Natural killer cell (primary cell): ENCODE data around the gene SLC5A2. TPM values are rescaled to one million over a fixed set of nuclear protein-coding genes. Genes with fewer than 3 reads are reported as not detected.
"Not testable (repeated sequence)": the region's sequence is repeated elsewhere in the genome, so short reads cannot be mapped to it uniquely, and the experiment has no call there.

Source experiments
- ATAC-seq, 3 donors: fragments of 150-1000 bp in 2 of 3; fragments of 200-7000 bp in 1 of 3; cut with Tn5 transposase; 1 replicate in 1 of 3; 2 replicates in 2 of 3; pipeline ENCODE4 v1.10.0; 2021; ENCODE audit warnings: mild to moderate bottlenecking in 2 of 3, moderate library complexity in 2 of 3
- DNase-seq, 2 donors: peaks; one replicate each; pipeline versions ENCODE4 v3.0.0 to v3.0.0-alpha.2; 2013 to 2021; ENCODE audit warnings: mixed read lengths in 1 of 2
- H3K27ac ChIP-seq: one replicate; pipeline ENCODE4 v1.5.1; 2013; ENCODE audit warnings: mild to moderate bottlenecking, low read length
- H3K27me3 ChIP-seq: one replicate; pipeline ENCODE4 v1.6.1; 2013; ENCODE audit warnings: low read length; ENCODE audit not compliant: control insufficient read depth, insufficient read depth
- H3K36me3 ChIP-seq: one replicate; pipeline ENCODE4 v1.6.1; 2013; ENCODE audit warnings: low read length; ENCODE audit not compliant: control insufficient read depth, insufficient read depth
- H3K4me1 ChIP-seq: one replicate; pipeline ENCODE4 v1.6.1; 2013; ENCODE audit warnings: low read length; ENCODE audit not compliant: control insufficient read depth, insufficient read depth
- H3K4me3 ChIP-seq: one replicate; pipeline ENCODE4 v1.5.1; 2013; ENCODE audit warnings: low read length
- H3K9me3 ChIP-seq: one replicate; pipeline ENCODE4 v1.6.1; 2013; ENCODE audit warnings: low read length; ENCODE audit not compliant: control insufficient read depth, insufficient read depth
- H3K27ac Mint-ChIP-seq, 2 donors: one replicate each; pipeline ENCODE4 v1.8.0; 2022; ENCODE audit warnings: mild to moderate bottlenecking in 2 of 2, mixed read lengths in 2 of 2, moderate library complexity in 1 of 2
- H3K27me3 Mint-ChIP-seq, 2 donors: one replicate each; pipeline ENCODE4 v1.8.0; 2022; ENCODE audit warnings: low read depth in 2 of 2, mixed read lengths in 2 of 2
- H3K36me3 Mint-ChIP-seq: one replicate; pipeline ENCODE4 v1.8.0; 2022; ENCODE audit warnings: mixed read lengths
- H3K4me1 Mint-ChIP-seq, 2 donors: one replicate each; pipeline ENCODE4 v1.8.0; 2022; ENCODE audit warnings: mixed read lengths in 2 of 2
- H3K4me3 Mint-ChIP-seq: one replicate; pipeline ENCODE4 v1.8.0; 2022; ENCODE audit warnings: mild to moderate bottlenecking, moderate library complexity, mixed read lengths
- H3K9me3 Mint-ChIP-seq, 2 donors: one replicate each; pipeline ENCODE4 v1.8.0; 2022; ENCODE audit warnings: mixed read lengths in 2 of 2
- WGBS: methylation state at CpG from one replicate; pipeline ENCODE4 v1.1.7; 2013; ENCODE audit warnings: missing lambda C conversion rate; ENCODE audit not compliant: insufficient coverage; 5-methylcytosine and 5-hydroxymethylcytosine counted together
- intact Hi-C: fragments of 100-400 bp; cut with micrococcal nuclease; formaldehyde crosslinking; loops from one replicate; pipeline ENCODE4 v1.14.2; 2022
- total RNA-seq, 4 donors: library from RNA; stranded (reverse); fragments of 120-200 nt in 1 of 4; gene quantifications; one replicate each; pipeline versions ENCODE4 v1.2.3 to v1.2.4, GENCODE V29; 2013 to 2022
- TF ChIP-seq, protein P1 (sequence below): fragments of 200-600 bp; IDR thresholded peaks from one replicate; pipeline ENCODE4 v1.8.0; 2022; ENCODE audit warnings: antibody characterized with exemption

The SLC5A2 gene
- total RNA-seq, 3 donors from 2014 or later (not counting 1 experiment from before 2014, with no cell fraction given): 0.20 to 0.96 TPM; not detected in 1

DNA sequence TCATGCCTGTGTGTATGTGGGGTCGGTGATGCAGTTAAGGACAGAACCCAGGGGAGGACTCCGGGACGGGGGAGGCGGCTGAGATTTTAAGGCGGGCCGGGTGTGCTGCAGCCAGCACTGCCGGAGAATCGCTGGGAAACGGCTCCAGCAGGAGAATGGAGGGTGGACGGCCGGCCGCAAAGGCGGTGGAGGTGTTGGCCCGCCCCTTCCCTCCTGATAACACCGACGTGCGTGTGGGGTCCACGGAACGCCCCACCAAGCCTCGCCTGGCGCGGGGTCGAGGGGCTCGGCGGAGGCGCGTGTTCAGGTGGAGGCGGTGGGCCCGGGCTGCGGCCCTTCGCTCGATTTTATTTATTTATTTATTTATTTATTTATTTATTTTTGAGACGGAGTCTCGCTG, 41.0 kb upstream of the SLC5A2 start:
- Histone ChIP-seq H3K27me3 (no peaks in the 10 kb centered on the region), H3K9me3 (no peaks in the 10 kb centered on the region), H3K4me1 (peaks cover 10% of the 10 kb centered on the region), H3K36me3 (no peaks in the 10 kb centered on the region), H3K27ac (no peak overlapping the region), H3K4me3 (no peak overlapping the region)
- H3K9me3 Mint-ChIP-seq: no peaks in the 10 kb centered on the region
- H3K4me1 Mint-ChIP-seq: peaks cover 14 to 36% of the 10 kb centered on the region in 2 donors
- DNase-seq (no peak), ATAC-seq (no peak)
- H3K27ac Mint-ChIP-seq: peak overlapping the region in 1 of 2 donors; percentile 53
- no peaks in the 10 kb centered on the region for H3K27me3 Mint-ChIP-seq
- peak overlapping the region; percentile 89 for H3K4me3 Mint-ChIP-seq
- intact Hi-C loops: loop anchor here (2.0 to 5.0 kb wide), 5 partner anchors 55 to 457 kb away; partner anchors contain the start of genes HSD3B7 and PYCARD
- no peaks in the 10 kb centered on the region for H3K36me3 Mint-ChIP-seq
- TF ChIP-seq, protein P1, sequence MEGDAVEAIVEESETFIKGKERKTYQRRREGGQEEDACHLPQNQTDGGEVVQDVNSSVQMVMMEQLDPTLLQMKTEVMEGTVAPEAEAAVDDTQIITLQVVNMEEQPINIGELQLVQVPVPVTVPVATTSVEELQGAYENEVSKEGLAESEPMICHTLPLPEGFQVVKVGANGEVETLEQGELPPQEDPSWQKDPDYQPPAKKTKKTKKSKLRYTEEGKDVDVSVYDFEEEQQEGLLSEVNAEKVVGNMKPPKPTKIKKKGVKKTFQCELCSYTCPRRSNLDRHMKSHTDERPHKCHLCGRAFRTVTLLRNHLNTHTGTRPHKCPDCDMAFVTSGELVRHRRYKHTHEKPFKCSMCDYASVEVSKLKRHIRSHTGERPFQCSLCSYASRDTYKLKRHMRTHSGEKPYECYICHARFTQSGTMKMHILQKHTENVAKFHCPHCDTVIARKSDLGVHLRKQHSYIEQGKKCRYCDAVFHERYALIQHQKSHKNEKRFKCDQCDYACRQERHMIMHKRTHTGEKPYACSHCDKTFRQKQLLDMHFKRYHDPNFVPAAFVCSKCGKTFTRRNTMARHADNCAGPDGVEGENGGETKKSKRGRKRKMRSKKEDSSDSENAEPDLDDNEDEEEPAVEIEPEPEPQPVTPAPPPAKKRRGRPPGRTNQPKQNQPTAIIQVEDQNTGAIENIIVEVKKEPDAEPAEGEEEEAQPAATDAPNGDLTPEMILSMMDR: no peak
- WGBS: 80% methylated on average over 28 of the region's 34 CpGs

DNA sequence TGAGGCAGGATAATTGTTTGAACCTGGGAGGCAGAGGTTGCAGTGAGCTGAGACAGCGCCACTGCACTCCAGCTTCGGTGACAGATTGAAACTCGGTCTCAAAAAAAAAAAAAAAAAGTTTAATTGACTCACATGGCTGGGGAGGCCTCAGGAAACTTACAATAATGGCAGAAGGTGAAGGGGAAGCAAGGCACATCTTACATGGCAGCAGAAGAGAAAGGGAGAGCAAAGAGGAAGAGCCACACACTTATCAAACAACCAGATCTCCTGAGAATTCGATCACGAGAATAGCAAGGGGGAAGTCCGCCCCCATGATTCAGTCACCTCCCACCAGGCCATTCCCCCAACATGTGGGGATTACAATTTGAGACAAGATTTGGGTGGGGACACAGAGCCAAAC, 37.0 kb upstream of the SLC5A2 start:
- H3K27me3 Mint-ChIP-seq, intact Hi-C loops, H3K36me3 ChIP-seq, H3K4me1 ChIP-seq, H3K27ac ChIP-seq, H3K4me3 ChIP-seq, H3K9me3 ChIP-seq, H3K36me3 Mint-ChIP-seq, H3K27me3 ChIP-seq, H3K4me3 Mint-ChIP-seq, ATAC-seq, DNase-seq, H3K9me3 Mint-ChIP-seq, H3K27ac Mint-ChIP-seq: not testable (repeated sequence)
- WGBS: 97% methylated on average over 3 of the region's 6 CpGs
- peaks cover 3 to 21% of the 10 kb centered on the region in 2 donors for H3K4me1 Mint-ChIP-seq

DNA sequence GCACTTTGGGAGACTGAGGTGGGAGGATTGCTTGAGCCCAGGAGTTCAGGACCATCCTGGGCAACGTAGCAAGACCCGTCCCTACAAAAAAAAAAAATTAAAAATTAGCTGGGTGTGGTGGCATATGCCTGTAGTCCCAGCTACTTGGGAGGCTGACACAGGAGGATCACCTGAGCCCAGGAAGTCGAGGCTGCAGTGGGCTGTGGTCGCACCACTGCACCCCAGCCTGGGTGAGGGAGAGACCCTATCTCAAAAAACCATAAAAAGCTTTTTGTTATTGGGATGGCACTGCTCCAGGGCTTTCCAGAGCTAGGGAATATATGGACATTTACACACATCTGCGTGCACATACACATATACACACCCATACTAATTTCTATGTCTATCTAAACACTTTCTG, 31.7 kb upstream of the SLC5A2 start:
- Mint-ChIP-seq H3K36me3 (no peaks in the 10 kb centered on the region), H3K4me1 (peaks cover 28 to 34% of the 10 kb centered on the region in 2 donors), H3K27me3 (no peaks in the 10 kb centered on the region), H3K4me3 (no peak overlapping the region), H3K9me3 (no peaks in the 10 kb centered on the region), H3K27ac (peak overlapping the region in 1 of 2 donors; percentile 29)
- Histone ChIP-seq H3K27me3 (no peaks in the 10 kb centered on the region), H3K27ac (no peak overlapping the region), H3K9me3 (no peaks in the 10 kb centered on the region), H3K4me3 (no peak overlapping the region), H3K4me1 (peaks cover 28% of the 10 kb centered on the region), H3K36me3 (no peaks in the 10 kb centered on the region)
- intact Hi-C loops: loop anchor here (10.0 kb wide), 1 partner anchor 264 kb away; a partner anchor contains a TSS
- WGBS: 85% methylated on average over 5 of the region's 5 CpGs
- TF ChIP-seq, protein P1: no peak
- DNase-seq (no peak), ATAC-seq (no peak)

DNA sequence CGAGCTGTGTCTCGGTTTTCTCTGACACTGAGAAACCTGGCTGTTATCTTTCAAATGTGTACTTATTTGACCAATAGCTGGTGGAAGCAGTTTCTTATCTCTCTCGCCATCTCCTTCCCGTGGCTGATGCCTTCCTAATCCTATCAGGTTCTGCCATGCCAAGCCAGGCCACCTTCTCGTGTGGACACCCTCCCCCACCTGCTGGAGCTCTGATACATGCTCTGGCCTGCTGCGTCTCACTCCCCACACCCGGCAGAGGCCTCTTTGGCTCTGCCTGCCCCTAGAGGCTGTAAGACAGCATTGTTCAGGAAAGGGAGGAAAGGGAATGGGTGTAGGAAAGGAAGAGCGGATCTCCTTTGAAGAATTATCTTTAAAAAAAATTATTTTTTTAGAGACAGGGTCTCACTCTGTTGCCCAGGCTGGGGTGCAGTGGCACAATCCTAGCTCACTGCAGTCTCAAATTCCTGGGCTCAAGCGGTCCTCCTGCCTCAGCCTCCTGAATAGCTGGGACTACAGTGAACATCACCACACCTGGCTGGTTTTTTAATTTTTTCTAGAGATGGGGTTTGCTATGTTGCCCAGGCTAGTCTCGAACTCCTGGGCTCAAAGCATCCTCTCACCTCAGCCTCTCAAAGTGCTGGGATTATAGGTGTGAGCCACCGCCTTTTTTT, 31.1 kb upstream of the SLC5A2 start:
- intact Hi-C loops: loop anchor here (10.0 kb wide), 1 partner anchor 263 kb away; a partner anchor contains a TSS
- WGBS: 64% methylated on average over 9 of the region's 11 CpGs
- no peak overlapping the region for H3K4me3 Mint-ChIP-seq

More for the DNA sequence above, 31.1 kb upstream of the SLC5A2 start:
- H3K27me3 ChIP-seq: no peaks in the 10 kb centered on the region
- peaks cover 28 to 34% of the 10 kb centered on the region in 2 donors for H3K4me1 Mint-ChIP-seq
- TF ChIP-seq, protein P1: no peak
- peak overlapping the region in 1 of 2 donors; percentile 29 for H3K27ac Mint-ChIP-seq
- no peak overlapping the region for H3K27ac ChIP-seq
- H3K27me3 Mint-ChIP-seq: no peaks in the 10 kb centered on the region
- H3K36me3 ChIP-seq: peaks cover 2% of the 10 kb centered on the region
- H3K9me3 ChIP-seq: no peaks in the 10 kb centered on the region
- ATAC-seq (peak in 2 of 3 donors; percentile 36 to 57), DNase-seq (no peak)
- H3K9me3 Mint-ChIP-seq: no peaks in the 10 kb centered on the region
- no peaks in the 10 kb centered on the region for H3K36me3 Mint-ChIP-seq
- no peak overlapping the region for H3K4me3 ChIP-seq
- H3K4me1 ChIP-seq: peaks cover 34% of the 10 kb centered on the region
